Colon (tissue), 2 donors: ENCODE results near the gene ITLN1.
"Not testable (repeated sequence)": the region's sequence is repeated elsewhere in the genome, so short reads cannot be mapped to it uniquely, and the experiment has no call there.

Experiments
- FAIRE-seq: peaks from 2 replicates; lab custom pipeline; 2012; peaks lifted over from hg19 to GRCh38; lab: Jason Lieb, UNC
- donor health status: control.
- donor health status: control.

ITLN1 gene

DNA sequence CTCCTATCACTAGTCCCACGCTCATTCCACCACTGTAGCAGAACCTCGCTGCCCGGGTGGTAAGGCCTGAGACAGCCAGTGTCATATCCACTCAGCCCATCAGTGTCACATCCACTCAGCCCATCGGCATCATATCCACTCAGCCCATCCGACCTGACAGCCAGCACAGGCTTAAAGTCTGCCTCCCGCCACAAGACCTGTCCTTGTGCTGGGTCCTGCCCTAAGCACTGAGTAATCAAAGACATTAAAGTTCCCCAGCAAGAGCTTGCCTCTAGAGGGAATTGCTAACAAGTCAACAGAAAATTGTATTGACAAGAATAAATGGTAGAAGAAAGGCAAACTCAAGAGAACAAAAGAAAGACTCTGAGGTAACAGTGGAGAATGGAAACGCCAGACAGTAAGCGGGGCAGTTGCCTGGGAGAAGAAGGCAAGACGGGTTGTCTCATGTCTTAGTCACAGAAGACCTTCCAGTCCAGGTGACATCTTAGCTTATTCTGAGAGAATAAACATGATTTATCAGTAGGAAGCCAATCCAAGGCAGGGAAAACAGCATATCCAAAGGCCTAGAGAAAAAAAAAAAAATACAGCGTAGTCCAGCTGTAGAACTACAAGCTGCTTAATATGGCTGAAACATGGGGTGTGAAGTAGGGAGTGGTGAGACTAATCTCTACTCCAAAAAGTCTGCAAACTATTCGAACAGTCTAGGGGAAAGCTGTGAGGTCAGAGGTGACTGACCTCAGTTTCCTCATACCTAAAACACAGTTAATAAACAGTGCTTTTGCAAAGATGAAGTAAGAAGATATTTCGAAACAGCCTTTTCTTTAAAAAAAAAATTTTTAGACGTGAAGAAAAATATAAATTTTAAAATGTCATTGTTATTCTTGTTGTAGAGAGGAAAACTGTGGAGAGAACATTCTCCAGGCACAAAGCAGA lies 1.1 kb downstream of the ITLN1 start:
- FAIRE-seq: no peak

DNA sequence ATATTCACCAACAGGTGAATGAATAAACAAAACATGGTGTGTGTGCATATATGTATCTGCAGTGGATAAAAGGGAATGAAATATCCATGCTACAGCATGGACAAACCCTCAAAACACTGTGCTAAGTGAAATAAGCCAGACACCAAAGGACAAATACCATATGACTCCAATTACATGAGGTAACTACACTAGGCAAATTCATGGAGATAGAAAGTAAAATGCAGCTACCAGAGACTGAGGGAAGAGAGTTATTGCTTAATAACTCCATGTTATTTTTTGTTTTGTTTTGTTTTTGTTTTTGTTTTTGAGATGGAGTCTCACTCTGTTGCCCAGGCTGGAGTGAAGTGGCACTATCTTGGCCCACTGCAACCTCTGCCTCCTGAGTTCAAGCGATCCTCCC lies 2.4 kb downstream of the ITLN1 start:
- no peak for FAIRE-seq

DNA sequence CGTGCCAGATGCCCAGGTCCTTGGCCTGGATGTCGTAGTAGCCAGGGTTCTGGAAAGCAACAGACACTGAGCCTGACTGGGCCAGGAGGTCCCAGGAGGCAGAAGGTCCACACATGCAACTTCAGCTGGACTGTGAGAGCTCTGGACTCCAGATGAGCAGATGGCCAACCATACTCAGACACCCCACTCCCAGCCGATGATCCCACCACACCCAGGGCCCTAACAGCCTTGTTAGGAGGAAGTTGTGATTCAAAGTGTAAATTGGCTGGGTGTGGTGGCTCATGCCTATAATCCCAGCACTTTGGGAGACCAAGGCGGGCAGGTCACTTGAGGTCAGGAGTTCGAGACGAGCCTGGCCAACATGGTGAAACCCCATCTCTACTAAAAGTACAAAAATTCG lies 3.7 kb downstream of the ITLN1 start:
- FAIRE-seq: not testable (repeated sequence)

DNA sequence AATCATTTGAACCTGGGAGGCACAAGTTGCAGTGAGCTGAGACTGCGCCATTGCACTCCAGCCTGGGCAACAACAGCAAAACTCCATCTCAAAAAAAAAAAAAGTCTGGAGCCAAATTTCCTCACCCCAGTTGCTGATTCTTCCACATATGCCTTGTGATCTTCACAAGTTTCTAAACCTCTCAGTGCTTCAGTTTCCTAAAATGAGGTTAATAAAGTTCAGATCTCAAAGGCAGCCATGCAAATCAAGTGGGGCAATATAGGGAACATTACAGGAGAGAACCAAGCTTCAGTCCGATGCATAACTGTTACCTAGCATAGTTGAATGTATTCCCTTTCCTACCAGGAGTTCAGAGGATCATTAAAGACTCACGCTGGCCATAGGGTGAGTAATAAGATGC lies 4.8 kb downstream of the ITLN1 start:
- FAIRE-seq: no peak

DNA sequence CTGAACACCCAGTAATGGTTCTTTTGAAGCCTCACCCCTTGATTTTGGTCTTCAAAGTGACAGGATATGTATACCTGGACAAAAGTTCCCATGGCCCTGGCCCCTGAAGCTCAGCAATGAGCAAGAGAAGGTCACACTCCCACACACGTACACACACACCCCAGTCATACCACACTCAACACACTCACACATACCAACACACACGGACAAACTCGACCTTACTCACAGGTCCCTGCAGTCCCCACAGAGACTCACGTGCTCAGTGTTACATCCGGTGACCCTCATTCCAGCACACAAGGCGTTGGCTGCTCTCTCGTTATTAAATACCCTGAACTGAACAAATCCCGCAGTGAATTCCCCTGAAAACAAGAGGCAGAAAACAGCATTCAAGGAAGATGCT lies 5.9 kb downstream of the ITLN1 start:
- FAIRE-seq: no peak

DNA sequence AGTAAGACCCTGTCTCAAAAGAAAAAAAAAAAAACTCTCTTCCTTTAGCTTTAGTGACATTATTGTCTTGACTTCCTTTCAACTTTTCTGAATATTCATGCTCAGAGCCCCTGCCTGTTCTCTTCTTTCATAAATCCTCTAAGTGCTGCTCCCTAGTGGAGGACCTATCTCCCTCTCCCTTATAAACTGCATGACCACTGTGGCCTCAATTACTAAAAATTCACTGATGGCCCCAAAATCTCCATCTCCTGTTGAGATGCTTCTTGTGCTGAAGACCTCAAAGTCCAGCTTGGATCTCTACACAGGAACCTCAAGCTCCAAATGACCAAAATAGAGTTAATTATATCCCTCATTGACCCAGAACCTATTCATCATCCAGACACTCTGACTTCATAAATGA lies 7.8 kb downstream of the ITLN1 start:
- FAIRE-seq: no peak

DNA sequence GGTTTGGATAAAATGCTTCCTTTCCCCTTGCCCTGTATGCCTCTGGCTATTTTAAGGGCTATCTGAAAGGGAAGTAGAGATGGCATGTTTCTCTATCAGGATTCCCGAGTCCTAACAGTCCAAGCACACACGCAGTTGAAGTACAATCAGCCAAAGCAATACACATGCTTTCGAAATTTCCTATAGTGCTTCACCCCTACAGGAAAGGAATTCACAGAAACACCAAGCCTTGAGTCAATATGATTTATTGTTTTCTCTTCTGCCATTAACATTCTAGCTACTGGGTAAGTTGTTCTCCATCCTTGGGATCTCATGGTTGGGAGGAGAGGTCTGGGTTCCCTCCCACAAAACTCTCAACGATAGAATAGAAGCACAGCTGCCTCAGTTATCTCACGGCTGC lies 8.7 kb downstream of the ITLN1 start:
- FAIRE-seq: no peak

DNA sequence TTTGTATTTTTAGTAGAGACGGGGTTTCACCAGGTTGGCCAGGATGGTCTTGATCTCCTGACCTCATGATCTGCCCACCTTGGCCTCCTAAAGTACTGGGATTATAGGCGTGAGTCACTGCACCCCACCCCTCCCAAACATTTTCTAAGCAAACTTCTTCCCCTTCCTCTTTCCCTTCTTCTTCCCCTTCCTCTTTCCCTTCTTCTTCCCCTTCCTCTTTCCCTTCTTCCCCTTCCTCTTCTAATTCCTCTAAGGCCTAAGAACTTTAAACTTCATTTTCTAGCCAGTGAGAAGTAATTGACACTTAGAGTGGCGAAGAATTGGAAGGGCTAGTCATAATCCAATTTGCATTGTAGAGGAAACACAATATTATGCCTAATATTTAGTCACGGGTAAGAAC lies 9.4 kb downstream of the ITLN1 start:
- not testable (repeated sequence) for FAIRE-seq

DNA sequence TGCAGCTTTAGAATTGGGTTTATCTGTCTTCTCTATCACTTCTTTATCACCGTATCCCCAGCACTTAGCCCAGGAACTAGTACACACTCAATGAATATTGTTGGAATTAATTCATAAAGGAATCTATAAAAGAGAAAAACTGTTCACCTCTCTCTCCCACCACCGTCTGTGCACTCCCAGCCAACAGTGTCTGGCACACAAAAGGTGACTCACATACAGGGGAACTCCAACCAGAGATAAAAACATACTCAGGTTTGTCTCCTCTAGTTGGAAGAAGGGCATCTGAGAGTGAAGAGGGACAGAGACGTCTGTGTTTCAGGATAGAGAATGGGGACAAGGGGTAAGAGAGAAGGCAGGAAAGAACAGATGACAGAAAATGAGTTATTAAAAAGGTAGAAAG lies 10.0 kb downstream of the ITLN1 start:
- FAIRE-seq: no peak

DNA sequence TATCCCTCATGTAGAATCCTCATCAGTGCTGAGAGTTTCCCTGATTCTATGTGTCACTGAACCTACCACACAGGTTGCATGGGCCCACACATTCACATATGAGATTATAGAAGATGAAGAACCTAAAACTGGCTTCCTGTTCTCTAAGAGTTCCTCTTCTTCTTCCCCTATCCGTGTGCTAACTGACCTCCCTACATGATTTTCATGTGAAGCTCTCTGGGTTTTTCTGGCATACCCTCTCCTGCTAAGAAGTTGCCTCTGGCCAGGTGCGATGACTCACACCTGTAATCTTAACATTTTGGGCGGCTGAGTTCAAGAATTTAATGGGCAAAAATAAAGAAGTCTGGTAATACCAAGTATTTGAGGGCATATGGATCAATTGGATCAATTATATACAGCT lies 16.8 kb downstream of the ITLN1 start:
- FAIRE-seq: no peak

DNA sequence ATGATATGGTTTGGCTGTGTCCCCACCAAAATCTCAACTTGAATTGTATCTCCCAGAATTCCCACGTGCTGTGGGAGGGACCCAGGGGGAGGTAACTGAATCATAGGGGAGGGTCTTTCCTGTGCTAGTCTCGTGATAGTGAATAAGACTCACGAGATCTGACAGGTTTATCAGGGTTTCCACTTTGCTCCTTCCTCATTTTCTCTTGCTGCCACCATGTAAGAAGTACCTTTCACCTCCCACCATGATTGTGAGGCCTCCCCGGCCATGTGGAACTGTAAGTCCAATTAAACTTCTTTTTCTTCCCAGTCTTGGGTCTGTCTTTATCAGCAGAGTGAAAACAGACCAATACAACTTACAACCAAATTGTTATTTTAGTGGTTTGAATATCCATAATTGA lies 17.3 kb downstream of the ITLN1 start:
- FAIRE-seq: not testable (repeated sequence)

DNA sequence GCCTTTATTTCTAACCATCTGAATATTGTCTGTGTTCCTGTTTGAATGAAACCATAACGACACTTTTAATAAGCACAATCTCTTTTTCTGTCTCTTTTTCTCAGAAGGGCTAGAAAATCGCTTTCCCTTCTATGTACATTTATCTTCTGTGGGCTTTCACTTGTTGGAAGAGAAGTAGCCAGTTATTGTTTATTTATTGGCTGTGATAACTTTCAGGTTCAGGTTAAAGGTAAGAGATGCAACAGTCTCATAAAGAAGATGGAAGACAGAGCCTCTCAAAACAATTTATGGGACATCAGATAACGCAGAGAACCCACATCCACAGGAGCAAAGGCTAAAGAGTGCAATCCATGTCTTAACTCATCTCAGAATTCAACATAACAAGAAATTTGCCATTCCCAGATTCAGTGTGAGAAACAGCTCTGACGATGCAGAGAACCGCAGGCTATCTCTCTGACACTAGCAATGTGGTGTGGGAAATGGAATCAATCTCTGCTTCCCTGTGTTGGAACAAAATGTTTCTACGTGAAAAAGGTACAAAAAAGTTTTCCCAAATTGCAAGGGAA lies 18.2 kb downstream of the ITLN1 start:
- no peak for FAIRE-seq

DNA sequence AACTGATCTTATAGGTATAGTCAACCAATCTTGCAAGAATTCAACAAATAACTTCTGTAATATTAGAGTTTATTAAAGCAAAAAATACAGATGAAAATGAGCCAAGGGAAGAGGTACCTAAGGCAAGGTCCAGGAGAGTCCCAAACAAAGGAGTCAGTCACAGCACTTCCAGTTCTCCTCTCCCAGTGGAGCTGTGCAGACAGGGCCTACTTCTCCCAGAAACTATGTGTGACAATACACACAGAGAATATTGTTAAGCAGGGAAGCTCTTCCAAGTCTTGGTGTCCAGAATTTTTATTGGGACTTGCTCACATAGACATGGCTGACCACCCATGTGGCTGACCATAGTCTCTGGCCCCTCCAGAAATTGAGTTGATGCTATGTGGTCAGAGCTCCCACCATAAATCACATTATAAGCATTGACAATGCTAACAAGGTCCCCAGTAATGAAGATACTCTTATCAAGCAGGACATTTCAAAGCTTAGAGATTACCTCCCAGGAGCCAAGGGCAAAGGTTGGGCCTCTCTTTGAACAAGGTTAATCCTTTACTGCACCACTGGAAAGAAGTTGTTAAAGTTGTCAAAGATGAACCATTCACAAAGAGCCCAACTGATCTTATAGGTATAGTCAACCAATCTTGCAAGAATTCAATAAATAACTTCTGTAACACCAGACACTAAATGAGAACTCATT lies 18.8 kb downstream of the ITLN1 start:
- FAIRE-seq: no peak

DNA sequence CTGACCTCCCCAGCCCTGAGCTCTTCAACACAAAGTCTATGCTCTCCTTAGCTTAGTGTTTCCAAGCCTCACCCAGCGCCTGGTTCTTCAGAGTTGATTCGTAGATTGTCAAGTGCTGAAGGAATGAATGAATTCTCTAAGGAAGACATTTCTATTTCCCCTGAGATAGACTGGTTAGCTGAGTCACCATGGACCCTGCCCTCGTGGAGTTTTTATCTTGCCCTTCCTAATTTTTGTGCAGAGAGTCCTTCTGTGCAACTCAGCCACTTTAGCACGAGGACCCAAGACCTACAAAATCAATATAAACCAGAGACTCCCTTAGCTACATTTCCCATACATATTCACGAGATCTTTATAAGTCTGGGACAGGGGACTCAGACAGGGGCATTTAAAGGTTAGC lies 19.6 kb downstream of the ITLN1 start:
- FAIRE-seq: no peak

DNA sequence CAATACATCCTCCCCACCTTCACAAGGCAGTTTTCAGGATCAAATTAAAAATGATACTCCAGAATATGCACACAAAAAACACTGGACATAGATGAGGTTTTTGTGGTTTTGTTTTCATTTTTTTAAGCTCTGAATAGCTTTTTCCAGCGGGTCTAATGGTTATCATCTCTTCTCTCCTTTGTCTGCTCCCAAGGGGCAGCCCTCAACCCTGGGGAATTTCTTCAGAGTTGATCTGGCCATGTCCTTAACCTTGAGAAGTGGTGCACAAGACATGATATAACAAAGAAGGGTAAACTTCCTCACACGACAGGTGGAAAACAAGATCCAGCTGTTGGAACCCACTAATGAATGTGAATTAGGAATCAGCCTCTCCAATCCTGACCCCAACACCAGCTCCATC lies 20.8 kb downstream of the ITLN1 start:
- no peak for FAIRE-seq

DNA sequence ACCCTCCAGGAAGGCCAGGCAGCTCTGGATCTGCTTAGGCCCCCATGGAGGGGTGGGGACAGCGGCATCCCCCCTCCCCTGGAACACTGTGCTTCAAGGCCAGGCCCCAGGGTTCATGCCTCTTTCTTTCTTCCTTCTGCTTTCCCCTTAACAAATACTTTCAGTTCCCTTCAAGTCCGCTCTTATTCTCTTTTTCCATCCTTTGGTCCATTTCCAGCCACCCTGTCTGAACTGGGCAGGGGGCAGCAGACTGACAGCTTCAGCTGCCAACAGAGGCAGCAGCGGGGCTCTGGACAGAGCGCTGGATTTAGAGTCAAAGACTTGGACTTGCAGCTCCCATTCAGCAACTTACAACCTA lies 21.2 kb downstream of the ITLN1 start:
- no peak for FAIRE-seq

DNA sequence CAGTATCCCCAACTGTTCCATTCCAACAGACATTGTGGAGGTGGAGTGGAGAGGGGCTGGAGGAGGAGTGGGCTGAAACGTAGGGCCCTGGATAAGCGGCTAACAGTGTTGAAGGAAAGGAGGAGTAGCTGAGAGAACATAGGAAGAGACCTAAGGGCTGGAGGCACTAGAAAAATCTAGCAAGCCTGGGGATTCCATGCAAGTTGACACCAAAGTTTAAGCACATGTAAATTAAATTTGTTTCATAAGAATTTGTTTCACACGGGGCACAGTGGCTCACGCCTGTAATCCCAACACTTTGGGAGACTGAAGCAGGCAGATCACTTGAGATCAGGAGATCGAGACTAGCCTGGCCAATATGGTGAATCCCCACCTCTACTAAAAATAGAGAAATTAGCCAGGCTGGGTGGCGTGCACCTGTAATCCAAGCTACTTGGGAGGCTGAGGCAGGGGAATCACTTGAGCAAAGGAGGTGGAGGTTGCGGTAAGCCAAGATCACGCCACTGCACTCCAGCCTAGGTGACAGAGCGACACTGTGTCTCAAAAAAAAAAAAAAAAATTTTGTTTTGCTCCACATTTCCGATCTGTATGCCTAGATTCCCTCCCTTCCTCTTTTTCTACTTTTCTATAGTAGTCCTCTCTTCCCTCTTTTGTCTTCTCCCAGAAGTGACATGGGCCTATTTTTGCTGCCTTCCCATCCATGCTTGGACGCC lies 21.8 kb downstream of the ITLN1 start:
- no peak for FAIRE-seq

DNA sequence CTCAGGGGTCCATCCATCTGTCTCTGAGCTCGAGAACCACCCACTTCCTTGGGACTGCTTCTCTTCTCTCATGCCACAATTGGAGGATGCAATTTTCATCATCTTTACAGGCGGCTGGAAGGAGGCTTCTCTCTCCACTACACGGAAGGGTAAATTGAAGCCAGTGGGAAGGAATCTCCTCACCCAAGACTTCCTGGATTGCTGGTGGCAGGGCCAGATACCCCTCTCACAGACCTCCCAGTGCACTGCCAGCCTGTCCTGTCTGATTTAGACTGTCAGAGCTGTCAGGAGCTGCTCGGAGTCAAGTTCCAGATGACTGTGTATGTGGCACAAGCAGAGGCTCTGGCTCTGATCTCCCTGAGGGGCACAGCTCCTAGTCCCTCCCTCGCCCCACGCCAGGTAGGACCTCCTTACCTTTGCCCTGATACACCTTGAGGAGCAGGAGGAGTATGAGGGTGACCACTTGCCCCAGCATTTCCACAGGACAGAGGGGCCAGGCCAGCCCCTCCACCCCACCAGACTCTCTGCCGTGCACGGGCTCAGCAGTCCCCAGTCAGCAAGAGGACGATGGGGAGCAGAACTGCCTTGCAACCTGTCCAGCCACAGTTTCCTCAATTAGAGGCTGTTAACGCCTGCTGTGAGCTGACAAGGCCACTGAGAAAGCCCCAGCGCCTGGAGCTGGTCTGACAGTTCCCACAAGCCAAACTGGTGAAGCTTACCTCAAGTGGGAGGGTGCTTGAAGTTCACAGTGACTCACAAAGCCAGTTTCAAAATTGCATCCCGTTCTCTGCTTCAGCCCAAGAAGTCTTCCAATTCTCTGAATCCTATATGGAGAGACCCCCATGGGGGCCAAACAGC lies 22.5 kb downstream of the ITLN1 start, which contains the start of gene CD244:
TSS of gene CD244 (minus strand) at position 685 of the 858 bp plus-strand sequence. CDS start at position 475, 210 bp downstream.
- no peak for FAIRE-seq

DNA sequence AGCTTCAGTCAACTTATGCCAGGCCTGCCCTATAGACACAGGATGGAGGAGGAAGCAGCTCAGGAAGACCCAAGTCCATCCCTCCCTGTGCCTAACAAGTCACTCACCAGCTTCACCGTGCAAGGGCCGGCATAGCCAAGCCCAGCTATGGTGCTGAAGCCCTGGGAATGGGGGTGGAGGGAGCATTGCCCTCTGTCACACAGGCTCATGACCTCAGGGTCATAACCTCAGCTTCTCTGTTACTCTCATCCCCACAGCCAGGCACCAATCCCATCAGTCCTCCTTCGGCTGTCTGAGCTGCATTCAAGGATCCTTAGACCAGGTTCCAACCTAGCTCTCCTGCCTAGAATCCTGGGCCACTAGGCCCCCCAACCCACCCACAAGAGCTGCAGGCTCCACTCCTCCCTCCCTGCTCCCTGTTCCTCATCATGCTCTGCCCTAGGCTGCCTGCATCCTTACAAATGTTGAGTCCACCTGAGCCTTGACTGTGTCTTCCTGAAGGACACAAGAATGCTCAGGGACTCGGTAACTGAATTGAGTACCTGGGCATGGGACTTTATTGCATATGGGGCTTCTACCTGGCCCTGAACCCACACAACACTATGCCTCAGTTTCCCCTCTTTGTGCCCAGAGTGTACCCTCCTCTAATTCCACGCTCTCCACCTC lies 24.0 kb downstream of the ITLN1 start:
- no peak for FAIRE-seq

DNA sequence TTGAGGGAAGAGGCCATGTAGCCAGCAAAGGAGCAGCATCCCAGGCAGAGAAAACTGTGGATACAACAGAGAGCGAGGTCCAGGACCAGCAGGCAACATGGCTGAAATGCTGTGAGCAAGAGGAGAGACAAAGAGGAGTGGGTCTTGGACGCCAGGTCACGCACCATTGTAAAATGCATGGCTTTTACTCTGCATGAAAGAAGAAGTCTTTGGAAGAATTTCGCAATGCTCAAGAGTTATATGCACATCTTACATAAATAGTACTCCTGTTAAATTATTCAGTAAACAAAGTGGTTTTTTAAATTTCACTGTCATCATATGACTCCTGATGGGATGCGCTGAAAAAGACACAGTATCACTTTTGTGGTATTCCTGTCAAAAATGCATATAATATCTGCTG lies 25.8 kb downstream of the ITLN1 start:
- FAIRE-seq: no peak

DNA sequence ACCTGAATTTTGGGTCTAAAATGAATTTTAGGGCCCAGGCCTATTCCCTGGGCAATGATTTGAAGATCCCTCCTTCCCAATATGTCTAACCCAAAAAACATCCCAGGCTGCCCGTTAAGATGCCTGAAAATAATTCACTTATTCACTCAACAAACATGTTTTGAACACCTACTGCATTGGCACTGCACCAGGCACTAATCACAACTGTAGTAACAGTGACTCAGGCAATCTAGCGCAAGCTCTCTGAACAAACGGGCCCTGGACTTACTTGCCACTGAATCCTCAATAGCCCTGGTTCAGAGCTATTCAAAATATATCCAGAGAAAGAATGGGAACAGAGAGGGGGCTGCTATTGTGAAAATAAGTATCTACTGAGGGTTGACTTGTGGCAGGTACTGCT lies 26.5 kb downstream of the ITLN1 start:
- no peak for FAIRE-seq
